SK-N-SH treated with all-trans-retinoic acid at 6 μM for 48 hours (cell line): ENCODE measurements around the gene SMAD3.

Experiments used
- ARNTL ChIP-seq: fragments of 450-650 bp; formaldehyde crosslinking; IDR thresholded peaks from 2 replicates; pipeline ENCODE4 v1.5.0; 2020; ENCODE audit warnings: low read depth, mild to moderate bottlenecking, moderate library complexity, borderline replicate concordance
- BACH2 ChIP-seq: fragments of 250-450 bp; sonication (Bioruptor Pico); IDR thresholded peaks from 2 replicates; pipeline ENCODE4 v1.9.0; 2021; ENCODE audit warnings: mild to moderate bottlenecking, borderline replicate concordance
- CSDC2 ChIP-seq: fragments of 250-450 bp; sonication (Bioruptor Pico); IDR thresholded peaks from 2 replicates; pipeline ENCODE4 v1.5.0; 2020; ENCODE audit warnings: mild to moderate bottlenecking, moderate library complexity
- ESRRG ChIP-seq: fragments of 250-450 bp; sonication (Bioruptor Pico); IDR thresholded peaks from 2 replicates; pipeline ENCODE4 v1.6.1; 2021; ENCODE audit warnings: mild to moderate bottlenecking
- GLIS3 ChIP-seq: fragments of 250-450 bp; sonication (Bioruptor Pico); IDR thresholded peaks from 2 replicates; pipeline ENCODE4 v1.5.0; 2020; ENCODE audit warnings: mild to moderate bottlenecking, moderate library complexity
- ISL1 ChIP-seq: fragments of 250-450 bp; sonication (Bioruptor Pico); IDR thresholded peaks from 2 replicates; pipeline ENCODE4 v2.1.2; 2022; ENCODE audit warnings: mild to moderate bottlenecking, moderate library complexity
- PPARA ChIP-seq: fragments of 250-450 bp; sonication (Bioruptor Pico); IDR thresholded peaks from 2 replicates; pipeline ENCODE4 v1.5.0; 2020; ENCODE audit warnings: mild to moderate bottlenecking, borderline replicate concordance
- SNAI2 ChIP-seq: fragments of 250-450 bp; sonication (Bioruptor Pico); IDR thresholded peaks from 2 replicates; pipeline ENCODE4 v1.5.0; 2020; ENCODE audit warnings: mild to moderate bottlenecking, moderate library complexity
- TOX ChIP-seq: fragments of 250-450 bp; sonication (Bioruptor Pico); IDR thresholded peaks from 2 replicates; pipeline ENCODE4 v1.8.0; 2021; ENCODE audit warnings: mild to moderate bottlenecking, moderate library complexity, borderline replicate concordance
- ZC3H10 ChIP-seq: fragments of 250-450 bp; sonication (Bioruptor Pico); IDR thresholded peaks from 2 replicates; pipeline ENCODE4 v1.5.1; 2021; ENCODE audit warnings: mild to moderate bottlenecking, moderate library complexity
- TF ChIP-seq, protein P1 (sequence below): fragments of 250-450 bp; sonication (Bioruptor Pico); IDR thresholded peaks from 2 replicates; pipeline ENCODE4 v1.5.1; 2020; ENCODE audit warnings: low read depth, mild to moderate bottlenecking, moderate library complexity
- TF ChIP-seq, protein P2 (sequence below): fragments of 250-450 bp; sonication (Bioruptor Pico); IDR thresholded peaks from 2 replicates; pipeline ENCODE4 v1.5.0; 2020; ENCODE audit warnings: mild to moderate bottlenecking, moderate library complexity
- TF ChIP-seq, protein P3 (sequence below): fragments of 250-450 bp; sonication (Bioruptor Pico); IDR thresholded peaks from 2 replicates; pipeline ENCODE4 v1.8.0; 2020; ENCODE audit warnings: mild to moderate bottlenecking, moderate library complexity, borderline replicate concordance

DNA sequence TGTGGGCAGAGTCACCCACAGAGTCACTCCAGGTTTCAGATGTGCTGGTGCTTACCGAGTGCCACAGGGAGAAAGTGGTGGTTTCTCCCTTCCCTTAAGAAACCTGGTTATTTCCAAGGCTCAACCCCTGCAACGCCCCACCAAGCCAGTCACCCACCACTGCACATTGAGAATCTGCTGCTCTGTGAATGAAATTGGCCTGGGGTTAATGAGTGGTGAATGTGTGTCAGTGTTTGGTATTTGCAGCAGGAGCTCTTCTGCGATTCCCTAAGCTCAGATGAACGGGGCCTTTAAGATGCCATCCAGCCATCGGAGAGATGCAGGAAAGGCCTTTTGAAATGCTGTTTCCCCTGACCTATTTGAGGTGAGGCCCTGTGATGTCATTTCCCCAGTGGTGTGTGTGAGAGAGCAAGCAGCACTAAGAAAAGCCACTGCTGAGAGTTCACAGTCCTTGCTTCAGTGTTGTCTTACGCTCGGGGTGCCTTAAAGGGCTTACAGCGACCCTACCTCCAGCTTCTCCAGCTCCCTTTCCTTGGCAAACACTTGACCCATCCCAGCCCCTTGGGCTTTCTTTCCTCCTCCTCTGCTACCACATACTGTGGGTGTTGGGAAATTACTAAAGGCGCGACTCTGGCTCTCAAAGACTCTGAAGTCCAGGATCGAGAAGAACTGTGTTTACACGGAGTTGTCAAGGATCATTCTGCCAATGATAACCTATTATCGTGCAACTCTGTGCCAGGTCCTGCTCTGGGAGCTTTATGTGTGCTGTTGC is 68.9 kb downstream of the SMAD3 start:
- TF ChIP-seq, protein P1, sequence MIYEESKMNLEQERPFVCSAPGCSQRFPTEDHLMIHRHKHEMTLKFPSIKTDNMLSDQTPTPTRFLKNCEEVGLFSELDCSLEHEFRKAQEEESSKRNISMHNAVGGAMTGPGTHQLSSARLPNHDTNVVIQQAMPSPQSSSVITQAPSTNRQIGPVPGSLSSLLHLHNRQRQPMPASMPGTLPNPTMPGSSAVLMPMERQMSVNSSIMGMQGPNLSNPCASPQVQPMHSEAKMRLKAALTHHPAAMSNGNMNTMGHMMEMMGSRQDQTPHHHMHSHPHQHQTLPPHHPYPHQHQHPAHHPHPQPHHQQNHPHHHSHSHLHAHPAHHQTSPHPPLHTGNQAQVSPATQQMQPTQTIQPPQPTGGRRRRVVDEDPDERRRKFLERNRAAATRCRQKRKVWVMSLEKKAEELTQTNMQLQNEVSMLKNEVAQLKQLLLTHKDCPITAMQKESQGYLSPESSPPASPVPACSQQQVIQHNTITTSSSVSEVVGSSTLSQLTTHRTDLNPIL (CRISPR knock-in tag) = no peak
- TF ChIP-seq ISL1 (CRISPR knock-in tag) = no peak
- TF ChIP-seq ARNTL (CRISPR knock-in tag) = no peak
- TF ChIP-seq ESRRG = no peak
- no peak for TF ChIP-seq TOX
- TF ChIP-seq, protein P2, sequence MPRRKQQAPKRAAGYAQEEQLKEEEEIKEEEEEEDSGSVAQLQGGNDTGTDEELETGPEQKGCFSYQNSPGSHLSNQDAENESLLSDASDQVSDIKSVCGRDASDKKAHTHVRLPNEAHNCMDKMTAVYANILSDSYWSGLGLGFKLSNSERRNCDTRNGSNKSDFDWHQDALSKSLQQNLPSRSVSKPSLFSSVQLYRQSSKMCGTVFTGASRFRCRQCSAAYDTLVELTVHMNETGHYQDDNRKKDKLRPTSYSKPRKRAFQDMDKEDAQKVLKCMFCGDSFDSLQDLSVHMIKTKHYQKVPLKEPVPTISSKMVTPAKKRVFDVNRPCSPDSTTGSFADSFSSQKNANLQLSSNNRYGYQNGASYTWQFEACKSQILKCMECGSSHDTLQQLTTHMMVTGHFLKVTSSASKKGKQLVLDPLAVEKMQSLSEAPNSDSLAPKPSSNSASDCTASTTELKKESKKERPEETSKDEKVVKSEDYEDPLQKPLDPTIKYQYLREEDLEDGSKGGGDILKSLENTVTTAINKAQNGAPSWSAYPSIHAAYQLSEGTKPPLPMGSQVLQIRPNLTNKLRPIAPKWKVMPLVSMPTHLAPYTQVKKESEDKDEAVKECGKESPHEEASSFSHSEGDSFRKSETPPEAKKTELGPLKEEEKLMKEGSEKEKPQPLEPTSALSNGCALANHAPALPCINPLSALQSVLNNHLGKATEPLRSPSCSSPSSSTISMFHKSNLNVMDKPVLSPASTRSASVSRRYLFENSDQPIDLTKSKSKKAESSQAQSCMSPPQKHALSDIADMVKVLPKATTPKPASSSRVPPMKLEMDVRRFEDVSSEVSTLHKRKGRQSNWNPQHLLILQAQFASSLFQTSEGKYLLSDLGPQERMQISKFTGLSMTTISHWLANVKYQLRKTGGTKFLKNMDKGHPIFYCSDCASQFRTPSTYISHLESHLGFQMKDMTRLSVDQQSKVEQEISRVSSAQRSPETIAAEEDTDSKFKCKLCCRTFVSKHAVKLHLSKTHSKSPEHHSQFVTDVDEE (CRISPR knock-in tag) = no peak
- TF ChIP-seq ZC3H10 = no peak
- no peak for TF ChIP-seq PPARA (CRISPR knock-in tag)
- TF ChIP-seq, protein P3, sequence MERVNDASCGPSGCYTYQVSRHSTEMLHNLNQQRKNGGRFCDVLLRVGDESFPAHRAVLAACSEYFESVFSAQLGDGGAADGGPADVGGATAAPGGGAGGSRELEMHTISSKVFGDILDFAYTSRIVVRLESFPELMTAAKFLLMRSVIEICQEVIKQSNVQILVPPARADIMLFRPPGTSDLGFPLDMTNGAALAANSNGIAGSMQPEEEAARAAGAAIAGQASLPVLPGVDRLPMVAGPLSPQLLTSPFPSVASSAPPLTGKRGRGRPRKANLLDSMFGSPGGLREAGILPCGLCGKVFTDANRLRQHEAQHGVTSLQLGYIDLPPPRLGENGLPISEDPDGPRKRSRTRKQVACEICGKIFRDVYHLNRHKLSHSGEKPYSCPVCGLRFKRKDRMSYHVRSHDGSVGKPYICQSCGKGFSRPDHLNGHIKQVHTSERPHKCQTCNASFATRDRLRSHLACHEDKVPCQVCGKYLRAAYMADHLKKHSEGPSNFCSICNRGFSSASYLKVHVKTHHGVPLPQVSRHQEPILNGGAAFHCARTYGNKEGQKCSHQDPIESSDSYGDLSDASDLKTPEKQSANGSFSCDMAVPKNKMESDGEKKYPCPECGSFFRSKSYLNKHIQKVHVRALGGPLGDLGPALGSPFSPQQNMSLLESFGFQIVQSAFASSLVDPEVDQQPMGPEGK (CRISPR knock-in tag) = no peak
- no peak for TF ChIP-seq GLIS3
- TF ChIP-seq BACH2 (CRISPR knock-in tag) = no peak
- no peak for TF ChIP-seq CSDC2 (CRISPR knock-in tag)
- TF ChIP-seq SNAI2 (CRISPR knock-in tag) = no peak
